Stimulated activated CD8-positive, alpha-beta memory T cell treated with anti-CD3 and anti-CD28 coated beads, Interleukin-15, amount 100 ng/mL, for 1 hour (primary cell): ENCODE measurements around the gene IL17C.
A peak's percentile ranks its signal among the peaks of the same experiment; 100 is the strongest.

Experiments
- DNase-seq: peaks from one replicate; pipeline ENCODE4 v3.0.0-alpha.2; 2020; ENCODE audit warnings: low read depth

Gene IL17C

DNA sequence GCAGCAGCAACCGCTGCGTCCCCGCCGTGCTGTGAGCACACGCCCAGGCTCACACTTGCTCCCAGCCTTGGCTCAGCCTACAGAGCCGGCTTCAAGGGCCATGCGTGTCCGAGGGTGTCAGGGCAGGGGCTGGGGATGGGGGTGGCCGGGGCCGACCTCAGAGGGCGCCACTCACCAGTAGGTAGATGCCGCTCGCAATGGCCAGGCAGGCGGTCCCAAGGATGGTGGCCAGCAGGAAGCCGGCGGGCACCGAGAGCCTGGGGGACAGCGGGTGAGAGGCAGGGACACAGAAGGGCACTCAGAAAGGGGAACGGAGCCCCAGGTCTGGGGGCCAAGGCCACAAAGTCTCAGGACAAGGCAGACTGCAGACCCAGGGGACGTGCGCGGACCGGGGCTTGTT lies 7.6 kb downstream of the IL17C start:
- no peak for DNase-seq

DNA sequence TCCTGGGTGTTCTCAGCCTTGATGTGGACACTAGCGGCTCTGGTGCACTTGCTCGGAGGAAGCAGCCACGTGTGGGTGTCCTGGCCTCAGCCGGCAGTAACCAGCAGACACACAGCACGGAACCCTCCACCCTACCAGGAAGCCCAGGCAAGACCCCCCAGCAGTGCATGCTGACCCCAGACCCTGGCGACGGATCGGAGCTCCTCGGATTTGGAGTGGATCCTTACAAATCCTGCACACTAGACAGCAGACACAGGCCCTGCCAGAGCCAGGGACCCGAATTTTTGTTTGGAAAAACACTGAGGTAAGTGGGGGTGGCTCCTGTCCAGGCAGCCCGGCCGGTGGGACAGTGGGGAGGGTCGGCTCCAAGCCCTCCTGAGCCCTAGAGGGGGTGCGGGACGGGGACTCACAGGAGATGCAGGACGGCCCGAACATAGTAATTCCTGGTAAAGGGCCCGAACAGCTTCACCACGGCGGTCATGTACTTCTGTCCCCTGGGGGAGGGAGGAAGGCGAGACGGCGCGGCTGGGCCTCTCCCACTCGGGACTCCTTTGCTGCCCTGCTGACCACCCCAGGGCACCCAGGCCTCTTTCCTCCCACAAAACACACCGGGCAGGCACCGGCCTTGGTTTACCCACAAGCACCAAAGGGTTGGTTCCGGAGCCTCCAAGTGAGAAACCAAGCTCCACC lies 8.1 kb downstream of the IL17C start:
- no peak for DNase-seq

DNA sequence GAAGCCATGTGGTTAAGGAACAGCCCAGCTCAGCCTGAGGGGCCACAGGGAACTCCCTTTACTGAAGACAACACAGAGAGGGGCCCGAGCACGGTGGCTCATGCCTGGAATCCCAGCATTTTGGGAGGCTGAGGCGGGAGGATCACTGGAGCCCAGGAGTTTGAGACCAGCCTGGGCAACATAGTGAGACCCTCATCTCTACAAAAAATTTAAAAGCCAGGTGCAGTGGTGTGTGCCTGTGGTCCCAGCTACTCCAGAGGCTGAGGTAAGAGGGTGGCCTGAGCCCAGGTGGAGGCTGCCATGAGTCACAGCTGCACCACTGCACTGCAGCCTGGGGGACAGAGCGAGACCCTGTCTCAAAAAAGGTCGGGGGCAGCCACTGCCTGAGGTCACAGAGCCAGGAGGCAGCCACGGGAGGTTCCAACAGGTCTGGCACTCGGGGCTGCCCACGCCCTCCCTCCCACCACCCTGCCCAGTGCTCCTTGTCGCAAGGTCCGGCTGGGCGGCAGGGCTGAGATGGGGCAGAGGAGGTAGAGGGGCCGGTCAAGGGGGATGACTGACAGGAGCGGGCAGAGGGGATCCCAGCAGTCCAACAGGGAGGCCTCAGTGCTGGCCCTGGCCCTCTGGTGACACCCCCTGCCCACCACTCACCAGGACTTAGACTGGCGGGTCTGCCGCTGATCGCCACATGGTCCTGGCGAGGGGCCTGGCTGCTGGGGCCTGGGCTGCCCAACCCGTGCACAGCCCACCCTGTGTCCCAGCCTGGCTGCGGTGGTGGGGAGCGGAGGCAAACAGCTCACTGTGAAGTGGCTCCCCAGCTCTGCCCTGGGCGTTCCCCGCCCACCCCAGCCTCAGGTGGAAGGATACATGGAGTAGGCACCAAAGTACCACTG lies 9.1 kb downstream of the IL17C start:
- DNase-seq, result no peak

DNA sequence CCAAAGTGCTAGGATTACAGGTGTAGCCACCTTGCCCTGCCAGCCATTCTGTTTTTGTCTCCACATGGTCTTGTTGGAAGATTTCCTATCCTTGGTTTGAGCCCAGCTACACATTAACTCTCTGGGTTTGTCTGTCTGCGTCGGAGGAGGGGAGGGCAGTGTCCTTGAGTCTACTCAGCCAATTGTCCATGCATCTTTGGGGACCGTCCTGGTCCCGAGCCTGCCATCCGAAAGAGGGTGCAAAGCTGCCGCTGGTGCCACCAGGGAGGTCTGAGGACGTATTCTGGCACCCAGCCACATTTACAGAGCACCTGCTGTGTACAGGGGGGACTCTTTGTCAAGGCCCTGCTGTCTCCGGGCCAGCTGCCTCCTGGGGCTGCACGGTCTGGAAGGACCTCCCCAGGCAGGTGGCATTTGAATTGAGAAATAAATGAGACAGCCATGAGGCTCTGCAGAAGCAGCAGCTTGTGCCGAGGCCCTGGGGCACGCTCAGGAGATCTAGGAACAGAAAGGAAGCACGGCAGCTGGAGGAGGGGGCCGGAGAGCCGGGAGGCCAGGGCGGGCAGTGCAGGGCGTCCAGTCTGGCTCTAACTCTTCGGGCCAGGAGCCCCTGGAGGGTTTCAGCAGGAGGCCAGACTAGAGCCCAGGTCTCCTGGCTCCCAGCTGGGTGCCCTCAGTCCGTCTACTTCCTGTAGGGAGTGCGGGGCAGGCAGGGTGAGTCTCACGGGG lies 11.0 kb downstream of the IL17C start:
- DNase-seq, result no peak

DNA sequence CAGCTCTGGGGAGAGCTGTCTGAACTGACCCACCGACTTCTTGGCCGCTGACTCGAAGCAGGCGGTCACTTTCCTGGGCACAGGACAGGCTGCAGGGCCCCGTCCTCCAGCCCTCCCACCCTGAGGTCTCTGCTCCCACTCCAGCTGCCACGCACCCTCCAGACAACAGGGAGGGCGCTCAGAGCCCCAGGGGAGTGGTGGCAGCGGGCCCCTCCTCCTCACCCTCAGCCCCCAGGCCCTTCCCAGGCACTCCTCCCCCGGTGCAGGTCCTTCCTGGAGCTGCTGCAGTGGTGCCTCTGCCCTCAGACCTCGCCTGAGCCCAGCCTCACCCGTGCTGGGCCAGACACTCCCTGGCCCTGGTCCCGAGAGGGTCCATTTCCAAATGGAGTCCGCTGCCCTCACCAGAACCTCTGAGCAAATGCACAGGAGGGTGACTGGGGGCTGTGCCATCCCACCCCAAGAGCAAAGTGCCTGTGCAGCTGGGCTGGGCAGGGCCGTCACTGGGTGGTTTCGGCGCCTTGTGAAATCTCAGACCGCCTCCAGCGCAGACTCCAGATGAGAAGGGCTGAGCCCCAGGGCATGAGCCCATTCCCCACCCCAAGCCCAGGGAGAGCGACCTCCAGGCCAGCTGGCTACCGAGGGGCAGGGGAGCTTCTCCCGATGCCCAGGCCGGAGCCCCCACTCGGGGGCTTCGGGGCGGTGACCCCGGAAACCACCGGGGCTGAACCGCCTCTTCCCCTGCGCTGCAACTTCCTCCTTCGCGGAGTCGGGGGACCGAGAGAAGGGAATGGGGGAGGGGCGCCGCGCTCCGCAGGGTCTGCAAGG lies 11.8 kb downstream of the IL17C start:
- DNase-seq, result no peak

DNA sequence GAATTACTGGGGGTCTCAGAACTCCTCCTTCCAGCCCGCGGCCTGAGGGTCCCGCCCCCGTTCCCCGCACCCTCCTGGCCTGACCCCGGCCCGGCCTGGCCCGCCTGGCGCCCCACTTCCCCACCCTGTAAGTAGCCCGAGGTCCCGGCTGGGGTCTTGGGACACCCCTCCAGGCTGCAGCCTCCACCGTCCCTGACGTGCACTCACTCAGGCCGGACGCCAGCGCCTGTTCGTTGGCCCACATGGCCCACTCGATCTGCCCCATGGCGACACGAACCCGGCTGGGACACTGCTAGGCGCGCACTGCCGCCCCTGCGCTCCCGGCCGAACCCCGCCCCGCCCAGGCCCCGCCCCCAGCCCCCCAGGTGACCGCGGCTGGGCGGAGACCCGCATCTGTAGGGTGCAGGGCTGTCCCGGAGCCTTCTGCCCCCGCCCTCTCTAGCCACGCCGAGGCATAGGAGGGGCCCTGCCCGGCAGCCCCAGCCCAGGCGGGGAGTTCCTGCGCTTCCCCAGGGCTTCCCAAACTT lies 12.4 kb downstream of the IL17C start, which contains the start of gene CYBA:
CYBA (minus strand) TSS at position 305 of the 527 bp plus-strand sequence; CDS start at position 265, 40 bp downstream.
- peak; percentile 47 for DNase-seq

DNA sequence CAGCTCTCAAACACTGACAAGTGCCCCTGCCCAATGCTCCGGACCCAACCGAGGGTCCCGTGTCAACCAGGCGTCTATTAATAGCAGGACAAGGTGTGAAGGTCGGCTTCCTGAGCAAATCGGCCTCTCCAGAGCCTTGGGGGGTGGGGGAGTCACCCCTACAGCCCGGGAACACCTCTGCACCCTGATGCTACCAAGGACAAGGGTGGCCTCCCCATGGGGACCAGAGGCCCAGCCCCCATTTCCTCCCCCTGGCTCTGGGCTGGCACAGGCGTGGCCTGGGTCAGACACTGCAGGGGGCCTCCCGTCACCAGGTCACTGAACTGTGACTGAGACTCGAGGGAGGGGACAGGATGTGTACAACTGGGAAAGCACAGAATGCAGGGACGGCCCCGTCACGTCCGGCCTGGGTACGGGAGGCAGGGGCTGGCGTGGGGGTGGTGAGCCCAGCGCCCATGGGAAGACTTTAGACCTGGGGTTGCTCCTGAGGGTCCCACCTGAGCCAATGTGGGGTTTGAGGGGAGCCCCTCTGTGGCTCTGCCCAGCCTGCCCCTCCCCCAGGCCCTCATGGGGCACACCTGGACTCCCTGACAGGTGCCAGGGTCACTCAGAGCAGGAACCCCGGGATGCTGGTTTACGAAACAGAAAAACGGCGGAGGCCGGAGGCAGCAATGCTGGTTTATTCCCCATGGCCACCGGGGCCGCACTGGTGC lies 13.1 kb downstream of the IL17C start:
- no peak for DNase-seq

DNA sequence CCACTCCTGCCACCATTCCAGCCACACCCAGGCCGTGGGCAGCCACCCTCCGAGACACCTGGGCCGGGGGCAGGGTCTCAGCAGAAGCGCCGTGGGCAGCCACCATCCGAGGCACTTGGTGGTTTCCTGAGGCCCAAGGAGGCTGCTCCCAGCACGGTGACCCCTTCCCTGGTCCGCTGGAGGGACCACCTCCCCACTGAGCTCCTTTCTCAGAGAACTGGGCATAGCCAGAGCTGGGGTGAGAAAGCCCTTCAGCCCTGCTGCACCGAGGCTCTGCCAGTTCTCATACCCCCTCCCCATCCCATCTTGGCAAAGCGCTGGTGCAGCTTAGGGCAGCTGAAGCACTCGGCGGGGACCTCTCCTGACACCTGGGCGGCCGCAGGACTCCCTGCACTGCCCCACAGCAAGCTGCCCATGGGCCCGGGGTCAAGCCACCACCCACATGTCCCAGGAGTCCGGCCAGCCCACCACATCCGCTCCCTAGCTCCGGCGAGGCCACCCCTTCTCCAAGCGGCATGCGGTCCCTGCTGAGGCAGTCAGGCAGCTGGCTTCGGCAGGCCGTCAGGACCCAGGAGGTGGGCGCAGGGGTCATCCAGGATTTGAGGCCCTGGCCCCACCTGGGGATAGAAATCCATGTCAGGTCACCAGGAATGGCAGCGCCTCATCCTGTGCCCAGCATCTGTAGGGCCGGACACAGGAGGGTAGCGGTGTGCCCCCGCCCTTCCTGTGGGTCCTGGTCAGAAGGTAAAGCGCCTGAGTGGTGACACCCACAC lies 13.8 kb downstream of the IL17C start:
- DNase-seq, result no peak

DNA sequence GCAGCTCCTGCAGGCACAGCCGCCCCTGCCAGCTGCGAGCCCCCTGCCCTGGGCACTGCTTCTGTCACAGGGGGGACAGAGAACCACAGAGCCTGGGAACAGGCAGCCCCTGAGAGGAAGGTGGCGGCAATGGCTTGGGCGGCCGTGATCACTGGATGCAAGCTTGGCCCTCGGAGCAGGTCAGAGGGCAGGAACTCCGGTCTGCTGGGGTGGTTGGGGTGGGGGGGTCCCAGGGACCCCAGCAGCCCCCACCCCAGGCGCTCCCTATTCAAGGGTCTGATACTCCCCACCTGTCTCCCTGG lies 14.3 kb downstream of the IL17C start:
- no peak for DNase-seq

DNA sequence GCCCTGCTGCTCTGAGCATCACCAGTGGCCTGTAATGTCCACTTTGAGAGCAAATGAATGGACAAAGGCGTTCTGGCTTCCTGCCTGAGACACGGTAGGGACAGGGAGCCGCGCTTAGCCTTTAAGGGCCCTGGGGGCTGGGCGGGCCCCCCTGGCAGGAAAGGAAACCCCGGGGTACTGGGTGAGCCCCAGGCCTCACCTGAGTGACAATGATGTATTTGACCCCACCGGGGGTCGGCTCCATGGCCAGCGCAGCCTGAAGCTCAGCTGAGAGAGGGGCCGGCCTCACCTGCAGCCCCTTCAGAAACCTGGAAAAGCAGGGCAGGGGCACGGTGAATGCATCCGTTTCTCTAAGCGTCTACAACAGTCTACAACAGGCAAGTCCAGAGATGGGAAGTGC lies 14.7 kb downstream of the IL17C start:
- no peak for DNase-seq

DNA sequence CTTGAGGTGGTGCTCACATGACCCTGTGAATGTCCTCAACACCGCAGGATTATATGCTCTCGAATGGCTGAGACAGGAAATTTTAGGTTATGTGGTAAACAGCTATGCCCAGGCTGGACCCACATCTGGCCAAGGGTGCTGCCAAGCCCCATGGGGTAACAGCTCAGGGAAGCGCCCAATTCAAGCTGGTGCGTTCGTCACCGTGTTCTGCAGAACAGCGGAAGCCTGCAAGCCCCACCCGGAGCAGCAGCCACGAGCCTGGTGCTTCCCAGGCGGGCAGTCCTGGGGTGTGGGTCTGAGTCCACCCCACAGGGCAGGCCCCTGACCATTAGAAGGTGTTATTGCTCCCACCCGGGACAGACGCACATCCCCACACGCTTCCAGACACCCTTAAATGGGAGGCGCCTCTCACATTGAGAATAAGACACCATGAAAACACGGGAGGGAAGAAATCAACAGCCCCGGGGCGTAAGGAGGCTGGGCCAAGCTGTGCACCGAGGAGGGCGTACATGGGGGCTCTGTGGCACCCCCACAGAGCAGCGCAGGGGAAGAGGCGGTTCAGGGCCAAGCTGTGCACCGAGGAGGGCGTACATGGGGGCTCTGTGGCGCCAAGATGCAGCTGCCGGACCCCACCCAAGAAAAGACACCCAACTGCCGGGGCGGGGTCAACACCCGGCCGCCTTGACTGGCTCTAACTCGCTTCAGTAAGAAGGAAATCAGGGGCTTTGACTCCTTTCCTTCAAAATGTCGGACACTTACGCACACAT lies 15.4 kb downstream of the IL17C start:
- DNase-seq, result no peak

DNA sequence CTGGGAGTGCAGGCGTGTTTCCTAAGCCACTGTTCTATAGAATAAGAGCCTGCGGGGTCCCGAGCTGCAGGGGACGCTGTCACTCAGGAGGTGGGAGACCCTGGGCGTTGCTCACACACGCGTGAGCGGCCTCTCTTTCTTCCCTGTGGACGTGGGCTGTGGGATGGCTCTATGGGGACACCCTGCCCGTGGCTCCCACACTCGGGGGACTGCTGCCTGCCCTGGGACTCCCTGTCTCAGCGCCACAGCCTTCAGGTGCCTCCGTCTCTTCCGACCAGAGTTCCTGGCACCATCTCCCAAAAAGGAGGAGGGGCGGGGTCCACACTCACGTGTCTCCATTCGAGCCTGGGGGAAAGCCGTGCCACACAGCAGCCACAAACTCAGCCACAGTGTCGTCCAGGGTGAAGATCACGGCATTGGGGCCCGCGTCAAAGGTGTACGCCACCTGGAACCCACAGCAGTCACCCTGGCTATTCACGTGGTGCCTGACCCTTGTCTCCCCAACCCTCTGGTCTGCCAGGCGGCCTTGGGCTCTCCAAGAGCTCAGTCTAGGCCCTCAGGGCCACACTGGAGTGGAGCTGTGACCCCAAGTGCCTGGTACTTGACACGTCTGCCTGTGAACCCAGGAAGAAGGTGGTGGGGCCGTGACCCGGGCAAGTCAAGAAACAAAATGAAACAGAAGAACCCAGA lies 16.1 kb downstream of the IL17C start:
- DNase-seq, result no peak

DNA sequence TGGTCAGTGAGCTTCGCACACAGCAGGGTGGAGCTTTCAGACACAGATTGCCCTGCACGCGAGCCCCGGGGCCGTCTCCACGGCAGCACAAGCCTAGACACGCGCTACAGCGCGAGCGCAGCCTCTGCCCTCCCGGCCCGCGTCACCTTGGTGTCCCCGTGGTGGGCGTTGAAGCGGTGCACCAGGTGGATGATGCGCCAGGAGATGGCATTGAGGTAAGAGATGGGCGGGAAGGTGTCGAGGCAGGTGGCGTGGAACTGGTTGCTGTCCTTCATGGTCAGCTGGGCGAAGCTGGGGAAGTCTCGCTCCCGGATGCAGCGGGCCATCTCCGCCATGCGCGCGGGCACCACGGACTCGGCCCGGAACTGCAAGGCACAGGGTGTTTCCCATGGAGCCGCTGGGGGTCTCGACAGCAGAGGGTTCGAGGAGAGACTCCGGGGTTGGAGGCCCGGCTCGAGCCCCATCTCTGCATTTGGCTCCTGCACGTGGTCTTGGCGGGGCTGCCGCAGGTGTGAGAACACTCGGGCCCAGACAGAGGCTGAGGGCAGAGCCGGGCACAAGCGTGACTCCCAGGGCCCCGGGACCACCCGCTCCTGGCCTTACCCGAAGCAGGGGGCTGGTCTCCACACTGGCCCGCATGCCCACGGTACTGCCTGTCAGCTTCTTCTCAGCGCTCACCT lies 16.8 kb downstream of the IL17C start:
- no peak for DNase-seq

DNA sequence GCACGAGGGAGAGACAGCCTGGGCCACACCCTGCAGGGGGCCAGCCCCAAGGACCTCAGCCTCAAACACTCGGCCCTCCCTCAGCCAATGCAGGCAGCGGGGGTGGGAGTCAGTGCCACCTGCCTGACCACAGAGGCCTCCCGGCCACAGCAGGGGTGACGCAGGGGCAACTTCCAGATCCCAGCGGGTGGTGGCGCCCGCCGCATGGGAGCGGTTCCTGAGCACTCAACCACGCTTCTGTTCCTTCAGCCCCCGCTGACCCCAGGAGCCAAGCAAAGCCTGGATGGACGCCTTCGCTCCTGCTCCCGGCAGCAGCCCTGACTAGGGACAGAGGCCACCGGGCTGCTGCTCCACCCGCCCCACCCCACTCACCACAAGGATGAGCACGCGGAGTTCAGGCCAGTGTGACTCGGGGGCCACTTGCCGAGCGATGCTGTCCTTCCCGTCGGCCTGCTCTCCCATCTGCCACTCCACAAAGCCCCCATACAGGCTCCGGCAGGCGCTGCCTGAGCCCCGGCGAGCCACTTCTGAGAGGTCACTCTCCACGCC lies 17.4 kb downstream of the IL17C start:
- DNase-seq, result no peak

DNA sequence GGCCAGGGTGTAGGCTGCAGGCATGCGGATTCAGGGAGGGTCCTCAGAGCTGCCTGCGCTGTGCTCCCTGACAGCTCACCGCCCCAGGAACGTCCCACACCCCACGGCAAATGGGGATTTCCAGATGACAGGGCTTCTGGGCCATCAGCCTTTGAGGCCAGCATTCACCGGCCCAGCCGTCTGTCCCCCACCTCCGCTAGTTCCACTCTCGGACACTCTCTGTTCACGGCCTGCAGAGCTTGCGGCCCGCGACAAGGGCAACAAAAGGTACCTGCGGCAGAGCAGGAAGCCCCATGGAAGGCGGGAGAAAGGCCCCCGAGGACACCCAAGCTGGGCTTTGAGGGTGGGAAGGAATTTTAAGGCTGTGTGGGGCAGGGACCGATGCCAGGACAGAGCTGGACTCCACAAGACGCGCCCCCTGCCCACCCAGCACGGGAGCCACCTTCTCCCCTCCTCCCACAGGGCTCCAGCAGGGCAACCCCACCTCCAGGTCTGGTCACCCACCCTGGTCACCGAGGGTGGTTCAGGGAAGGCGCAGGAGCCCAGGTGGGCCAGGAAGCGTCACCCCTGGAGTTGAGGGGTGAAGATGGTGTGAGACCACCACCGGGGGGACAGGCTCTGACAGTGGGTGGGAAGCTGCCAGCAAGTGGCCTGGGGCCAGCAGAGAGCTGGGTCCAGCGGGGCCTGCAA lies 18.1 kb downstream of the IL17C start:
- DNase-seq, result no peak

DNA sequence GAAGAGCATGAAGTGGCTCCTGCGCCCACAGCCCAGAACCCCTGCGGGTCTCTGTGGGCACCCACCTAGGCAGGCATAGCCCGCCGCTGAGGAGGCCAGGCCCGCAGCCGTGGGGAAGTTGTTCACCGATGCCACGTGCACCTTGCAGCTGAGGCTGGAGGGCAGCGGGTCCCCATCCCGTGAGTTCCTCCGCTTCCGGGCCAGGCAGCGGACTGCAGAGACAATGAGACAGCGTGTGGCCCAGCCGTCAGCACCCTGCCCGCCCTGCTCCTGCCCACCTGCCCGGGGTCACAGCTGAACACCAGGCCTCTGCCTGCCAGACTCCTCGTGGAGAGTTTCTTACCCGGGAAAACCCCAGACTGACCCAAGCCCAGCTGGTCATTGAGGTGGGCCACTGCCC lies 19.0 kb downstream of the IL17C start:
- no peak for DNase-seq

DNA sequence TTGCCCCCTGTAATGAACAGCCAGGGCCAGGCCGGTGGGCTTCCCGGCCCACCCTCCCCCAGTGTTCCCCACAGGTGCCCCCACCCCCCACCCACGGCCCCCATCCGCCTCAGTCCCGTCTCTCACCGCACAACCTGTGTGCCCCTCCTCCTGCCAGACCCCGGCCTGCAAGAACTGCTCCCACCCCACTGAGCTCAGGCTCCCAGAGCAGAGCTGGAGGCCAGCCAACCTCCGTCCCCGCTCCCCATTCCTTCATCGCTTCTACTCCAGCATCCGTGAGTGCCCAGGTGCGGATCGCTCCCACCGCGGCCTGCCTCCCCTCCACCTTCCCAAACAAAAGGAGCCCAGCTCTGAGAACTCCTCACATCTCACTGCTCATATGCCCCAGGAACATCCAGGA lies 20.3 kb downstream of the IL17C start:
- DNase-seq, result no peak
